Peyer's patch (tissue), 4 donors: ENCODE results near the gene SEC22A. TPM values are rescaled to one million over a fixed set of nuclear protein-coding genes. Genes with fewer than 3 reads are reported as not detected.

Source experiments
- DNase-seq, 3 donors: peaks; one replicate each; pipeline ENCODE4 v3.0.0-alpha.2; 2017 to 2019
- H3K27ac ChIP-seq, 4 donors: fragments of 200-600 bp; sonication (generic); one replicate each; pipeline ENCODE4 v1.5.1; 2016 to 2019
- H3K27me3 ChIP-seq, 2 donors: fragments of 200-600 bp; sonication (generic); one replicate each; pipeline ENCODE4 v1.5.1; 2019
- H3K36me3 ChIP-seq, 3 donors: fragments of 200-600 bp; sonication (generic); one replicate each; pipeline ENCODE4 v1.5.1; 2016 to 2019
- H3K4me1 ChIP-seq, 4 donors: fragments of 200-600 bp; sonication (generic); one replicate each; pipeline ENCODE4 v1.5.1; 2016 to 2019
- H3K4me3 ChIP-seq, 4 donors: fragments of 200-600 bp; sonication (generic); 1 replicate in 3 of 4; 2 replicates in 1 of 4; pipeline ENCODE4 v1.5.1; 2016 to 2019; ENCODE audit warnings: mild to moderate bottlenecking in 1 of 4
- H3K9me3 ChIP-seq, 4 donors: fragments of 200-600 bp; sonication (generic); one replicate each; pipeline ENCODE4 v1.5.1; 2016 to 2019; ENCODE audit warnings: mild to moderate bottlenecking in 1 of 4
- POLR2A ChIP-seq, 2 donors: fragments of 450-650 bp; IDR thresholded peaks; one replicate each; pipeline ENCODE4 v1.5.1; 2017; ENCODE audit warnings: antibody characterized with exemption in 2 of 2, mild to moderate bottlenecking in 2 of 2, moderate library complexity in 2 of 2
- total RNA-seq, 4 donors: library from RNA; depleted of rRNA; stranded (reverse); fragments of >200 nt; gene quantifications; one replicate each; pipeline ENCODE4 v1.1.0, GENCODE V29; 2016
- TF ChIP-seq, protein P1 (sequence below), 6 experiments: fragments of 450-650 bp in 4 of 6; fragments of 200-600 bp in 2 of 6; sonication (generic) in 1 of 6; IDR thresholded peaks; one replicate each; pipeline ENCODE4 v1.5.1; 2017 to 2019; ENCODE audit warnings: antibody characterized with exemption in 6 of 6, mild to moderate bottlenecking in 3 of 6, moderate library complexity in 1 of 6

Gene SEC22A
- total RNA-seq, 4 donors from 2014 or later, result 9.9 to 21.7 (median 16.5) TPM

DNA sequence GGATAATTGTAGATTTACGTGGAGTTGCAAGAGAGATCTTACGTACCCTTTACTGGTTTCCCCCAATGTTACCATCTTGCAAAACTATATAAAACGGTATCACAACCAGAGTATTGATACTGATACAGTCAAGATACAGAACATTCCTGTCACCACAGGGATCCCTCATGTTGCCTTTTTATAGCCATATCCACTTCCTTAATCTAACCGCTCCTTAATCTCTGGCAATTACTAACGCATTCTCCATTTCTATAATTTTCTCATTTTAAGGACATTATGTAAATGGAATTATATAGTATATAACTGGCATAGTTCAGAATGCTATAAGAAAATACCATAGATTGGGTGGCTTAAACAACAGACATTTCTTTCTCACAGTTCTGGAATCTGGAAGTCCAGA lies 61.1 kb downstream of the SEC22A start:
- Histone ChIP-seq H3K27ac (no peak overlapping the region), H3K4me3 (no peak overlapping the region), H3K36me3 (peaks cover 0 to 3% (median 0%) of the 10 kb centered on the region in 3 donors), H3K27me3 (no peaks in the 10 kb centered on the region), H3K9me3 (no peaks in the 10 kb centered on the region), H3K4me1 (no peaks in the 10 kb centered on the region)
- no peak for DNase-seq
- TF ChIP-seq, protein P1, sequence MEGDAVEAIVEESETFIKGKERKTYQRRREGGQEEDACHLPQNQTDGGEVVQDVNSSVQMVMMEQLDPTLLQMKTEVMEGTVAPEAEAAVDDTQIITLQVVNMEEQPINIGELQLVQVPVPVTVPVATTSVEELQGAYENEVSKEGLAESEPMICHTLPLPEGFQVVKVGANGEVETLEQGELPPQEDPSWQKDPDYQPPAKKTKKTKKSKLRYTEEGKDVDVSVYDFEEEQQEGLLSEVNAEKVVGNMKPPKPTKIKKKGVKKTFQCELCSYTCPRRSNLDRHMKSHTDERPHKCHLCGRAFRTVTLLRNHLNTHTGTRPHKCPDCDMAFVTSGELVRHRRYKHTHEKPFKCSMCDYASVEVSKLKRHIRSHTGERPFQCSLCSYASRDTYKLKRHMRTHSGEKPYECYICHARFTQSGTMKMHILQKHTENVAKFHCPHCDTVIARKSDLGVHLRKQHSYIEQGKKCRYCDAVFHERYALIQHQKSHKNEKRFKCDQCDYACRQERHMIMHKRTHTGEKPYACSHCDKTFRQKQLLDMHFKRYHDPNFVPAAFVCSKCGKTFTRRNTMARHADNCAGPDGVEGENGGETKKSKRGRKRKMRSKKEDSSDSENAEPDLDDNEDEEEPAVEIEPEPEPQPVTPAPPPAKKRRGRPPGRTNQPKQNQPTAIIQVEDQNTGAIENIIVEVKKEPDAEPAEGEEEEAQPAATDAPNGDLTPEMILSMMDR (IDR thresholded peaks at IDR 0.05), result no peak
- no peak for TF ChIP-seq POLR2A (IDR thresholded peaks at IDR 0.05)

DNA sequence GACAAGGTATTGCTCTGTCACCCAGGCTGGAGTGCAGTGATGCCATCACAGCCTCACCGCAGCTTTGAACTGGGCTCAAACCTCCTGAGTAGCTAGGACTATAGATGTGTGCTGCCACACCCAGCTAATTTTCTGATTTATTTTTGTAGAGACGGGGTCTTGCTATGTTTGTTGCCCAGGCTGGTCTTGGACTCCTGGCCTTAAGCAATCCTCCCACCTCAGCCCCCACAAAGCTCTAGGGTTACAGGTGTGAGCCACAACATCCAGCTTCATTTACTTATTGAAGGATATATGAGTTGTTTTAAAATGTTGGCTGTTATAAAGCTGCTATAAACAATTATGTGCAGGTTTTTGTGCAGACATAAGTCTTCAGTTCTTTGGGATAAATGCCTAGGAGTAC lies 62.2 kb downstream of the SEC22A start:
- H3K4me3 ChIP-seq, result no peak overlapping the region
- TF ChIP-seq, protein P1 (IDR thresholded peaks at IDR 0.05), result no peak
- TF ChIP-seq POLR2A (IDR thresholded peaks at IDR 0.05), result no peak
- DNase-seq, result no peak

DNA sequence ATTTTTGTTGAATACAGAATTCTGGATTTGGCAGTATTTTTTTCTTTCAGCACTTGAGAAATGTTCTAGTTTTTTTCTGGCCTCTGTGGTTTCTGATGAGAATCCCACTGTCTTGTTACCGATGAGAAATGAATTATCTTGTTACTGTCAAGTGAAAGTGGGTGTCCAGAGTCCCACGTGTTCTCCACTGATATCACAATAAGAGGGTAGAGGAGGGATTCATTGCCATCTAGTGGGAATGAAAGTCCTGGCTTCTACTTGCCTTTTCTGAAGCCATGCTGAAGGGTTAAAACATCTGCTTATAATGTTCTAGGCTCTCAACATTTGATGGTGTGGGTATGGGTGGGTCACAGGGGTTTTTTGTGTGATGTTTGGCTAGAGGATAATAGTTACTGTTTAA lies 66.1 kb downstream of the SEC22A start:
- TF ChIP-seq POLR2A (IDR thresholded peaks at IDR 0.05), result no peak
- TF ChIP-seq, protein P1 (IDR thresholded peaks at IDR 0.05), result no peak
- H3K27ac ChIP-seq, result no peak overlapping the region
- H3K4me3 ChIP-seq, result no peak overlapping the region
- H3K27me3 ChIP-seq, result no peaks in the 10 kb centered on the region
- DNase-seq, result no peak
- no peaks in the 10 kb centered on the region for H3K4me1 ChIP-seq
- H3K9me3 ChIP-seq, result no peaks in the 10 kb centered on the region
- H3K36me3 ChIP-seq, result peaks cover 0 to 10% (median 0%) of the 10 kb centered on the region in 3 donors

More for the DNA sequence above, 62.2 kb downstream of the SEC22A start:
- no peak overlapping the region for H3K27ac ChIP-seq
- no peaks in the 10 kb centered on the region for H3K9me3 ChIP-seq
- H3K36me3 ChIP-seq, result peaks cover 0 to 3% (median 0%) of the 10 kb centered on the region in 3 donors
- H3K27me3 ChIP-seq, result no peaks in the 10 kb centered on the region
- H3K4me1 ChIP-seq, result no peaks in the 10 kb centered on the region

DNA sequence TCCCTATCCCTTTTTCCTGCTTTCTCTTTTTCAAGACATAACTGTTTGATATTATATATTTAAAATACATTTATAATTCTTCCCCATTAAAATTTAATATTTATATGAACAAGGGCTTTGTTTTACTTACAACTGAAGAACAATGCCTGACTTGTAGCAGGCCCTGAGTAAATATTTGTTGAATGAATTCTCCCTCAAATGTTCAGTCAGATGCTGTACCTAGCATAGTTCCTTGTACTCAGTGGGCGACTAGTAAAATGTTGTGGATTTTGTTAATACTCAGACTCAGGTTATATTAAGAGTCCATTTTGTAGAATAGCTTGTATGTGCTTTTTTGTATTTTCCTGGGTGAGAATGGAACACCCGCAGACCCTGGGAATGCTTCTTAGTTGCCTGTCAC lies 69.1 kb downstream of the SEC22A start:
- Histone ChIP-seq H3K9me3 (no peaks in the 10 kb centered on the region), H3K4me3 (no peak overlapping the region), H3K36me3 (peaks cover 0 to 7% (median 0%) of the 10 kb centered on the region in 3 donors), H3K27ac (no peak overlapping the region), H3K4me1 (no peaks in the 10 kb centered on the region), H3K27me3 (no peaks in the 10 kb centered on the region)
- DNase-seq, result no peak
- TF ChIP-seq POLR2A (IDR thresholded peaks at IDR 0.05), result no peak
- TF ChIP-seq, protein P1 (IDR thresholded peaks at IDR 0.05), result no peak

DNA sequence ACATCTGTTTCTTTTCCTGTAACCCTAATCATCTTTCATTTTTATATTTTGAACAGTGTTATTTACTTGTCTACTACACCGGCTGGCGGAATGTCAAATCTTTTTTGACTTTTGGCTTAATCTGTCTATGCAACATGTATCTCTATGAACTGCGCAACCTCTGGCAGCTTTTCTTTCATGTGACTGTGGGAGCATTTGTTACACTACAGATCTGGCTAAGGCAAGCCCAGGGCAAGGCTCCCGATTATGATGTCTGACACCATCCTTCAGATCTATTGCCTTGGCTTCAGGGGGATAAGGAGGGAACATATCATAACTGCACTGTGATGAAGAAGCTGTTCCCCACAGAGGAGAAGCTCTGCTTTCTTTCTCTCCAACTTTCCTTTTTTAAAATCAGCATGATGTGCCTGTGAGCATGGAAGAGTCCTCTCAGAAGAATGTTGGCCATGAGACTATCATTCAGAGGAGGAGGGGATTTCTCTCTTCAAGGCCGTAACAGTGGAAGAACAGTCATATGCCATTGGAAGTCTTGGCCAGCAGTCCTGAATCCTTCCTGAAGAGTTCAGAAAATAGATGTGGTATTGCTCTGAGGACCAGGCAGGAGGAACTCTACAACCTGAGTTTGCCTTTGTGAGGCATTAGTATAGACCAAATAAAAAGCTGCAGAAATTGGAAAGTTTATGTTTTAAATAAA lies 69.9 kb downstream of the SEC22A start:
- Histone ChIP-seq H3K9me3 (no peaks in the 10 kb centered on the region), H3K36me3 (peaks cover 0 to 7% (median 0%) of the 10 kb centered on the region in 3 donors), H3K27ac (no peak overlapping the region), H3K4me1 (no peaks in the 10 kb centered on the region), H3K27me3 (no peaks in the 10 kb centered on the region), H3K4me3 (no peak overlapping the region)
- TF ChIP-seq POLR2A (IDR thresholded peaks at IDR 0.05), result no peak
- TF ChIP-seq, protein P1 (IDR thresholded peaks at IDR 0.05), result no peak
- no peak for DNase-seq
